NCI-H774 (cell line): ENCODE results near the gene MYADM.

Experiments used
- DNase-seq: peaks from one replicate; lab custom pipeline; 2025; lab: John Stamatoyannopoulos, UW

MYADM gene

GRCh38 chr19:53885036-53885435 is 17.4 kb downstream of the MYADM start:
- no peak for DNase-seq

- DNase-seq = no peak
Observed at GRCh38 chr19:53892301-53892980, 24.8 kb downstream of the MYADM start.

- no peak for DNase-seq
Observed at GRCh38 chr19:53892981-53893325, 25.3 kb downstream of the MYADM start.

GRCh38 chr19:53894707-53895106 is 27.0 kb downstream of the MYADM start:
- DNase-seq = no peak

GRCh38 chr19:53896682-53897081 is 29.0 kb downstream of the MYADM start:
- no peak for DNase-seq

GRCh38 chr19:53897459-53897858 is 29.8 kb downstream of the MYADM start:
- no peak for DNase-seq

GRCh38 chr19:53898166-53898565 is 30.5 kb downstream of the MYADM start:
- no peak for DNase-seq

- no peak for DNase-seq
Observed at GRCh38 chr19:53898636-53899341, 31.1 kb downstream of the MYADM start.

GRCh38 chr19:53900191-53900860 is 32.6 kb downstream of the MYADM start:
- no peak for DNase-seq

- DNase-seq = no peak
Observed at GRCh38 chr19:53903055-53903680, 35.5 kb downstream of the MYADM start.

- DNase-seq = no peak
Observed at GRCh38 chr19:53904909-53905308, 37.2 kb downstream of the MYADM start.

- no peak for DNase-seq
Observed at GRCh38 chr19:53905787-53906186, 38.1 kb downstream of the MYADM start.

- no peak for DNase-seq
Observed at GRCh38 chr19:53906211-53907192, 38.8 kb downstream of the MYADM start.

GRCh38 chr19:53907193-53907581 is 39.5 kb downstream of the MYADM start:
- no peak for DNase-seq

GRCh38 chr19:53907690-53908089 is 40.0 kb downstream of the MYADM start:
- no peak for DNase-seq

- no peak for DNase-seq
Observed at GRCh38 chr19:53908106-53908934, 40.6 kb downstream of the MYADM start.

GRCh38 chr19:53908935-53909415 is 41.3 kb downstream of the MYADM start, which contains the start of gene CACNG7:
Gene CACNG7, plus strand, starts transcription at chr19:53909278. Its CDS starts 3,554 bp downstream, at chr19:53912832.
- no peak for DNase-seq

- DNase-seq = no peak
Observed at GRCh38 chr19:53909471-53910169, 41.9 kb downstream of the MYADM start.

GRCh38 chr19:53910170-53910518 is 42.5 kb downstream of the MYADM start:
- DNase-seq = no peak

- DNase-seq = no peak
Observed at GRCh38 chr19:53912653-53913052, 45.0 kb downstream of the MYADM start.
